ENCODE results near the gene TAS2R20.

TAS2R20 gene

GRCh38 chr12:10959804-10960203 lies 38.3 kb downstream of the TAS2R20 start:
- no peak for DNase-seq (ENCODE audit: low spot score)

DNA sequence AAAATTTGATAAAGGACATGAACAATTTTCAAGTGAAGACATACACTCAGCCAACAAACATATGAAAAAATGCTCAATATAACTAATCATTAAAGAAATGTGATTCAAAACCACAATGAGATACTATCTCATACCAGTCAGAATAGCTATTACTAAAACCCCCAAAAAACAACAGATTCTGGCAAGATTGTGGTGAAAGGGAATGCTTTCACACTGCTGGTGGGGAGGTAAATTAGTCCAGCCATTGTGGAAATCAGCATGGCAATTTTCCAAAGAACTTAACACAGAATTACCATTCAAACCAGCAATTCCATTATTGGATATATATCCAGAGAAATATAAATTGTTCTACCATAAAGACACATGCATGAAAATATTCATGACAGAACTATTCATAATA lies 40.4 kb downstream of the TAS2R20 start:
- DNase-seq (ENCODE audit: low spot score): no peak

DNA sequence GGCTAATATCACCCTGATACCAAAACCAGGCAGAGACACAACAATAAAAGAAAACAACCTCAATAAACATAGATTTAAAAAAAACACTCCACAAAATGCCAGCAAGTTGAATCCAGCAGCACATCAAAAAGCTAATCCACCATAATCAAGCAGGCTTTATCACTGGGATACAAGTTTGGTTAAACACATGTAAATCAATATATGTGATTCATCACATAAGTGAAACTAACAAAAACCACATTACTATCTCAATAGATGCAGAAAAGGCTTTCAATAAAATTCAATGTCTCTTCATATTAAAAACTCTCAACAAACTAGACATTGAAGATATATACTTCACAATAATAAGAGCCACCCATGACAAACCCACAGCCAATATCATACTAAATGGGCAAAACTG lies 42.0 kb downstream of the TAS2R20 start:
- no peak for DNase-seq (ENCODE audit: low spot score)

GRCh38 chr12:10952645-10953044 lies 45.5 kb downstream of the TAS2R20 start:
- no peak for DNase-seq (ENCODE audit: low spot score)

Data from kidney tubule cell (primary cell).